HG02943 (cell line): ENCODE results near the gene OR4D11.
"Not testable (repeated sequence)": the region's sequence is repeated elsewhere in the genome, so short reads cannot be mapped to it uniquely, and the experiment has no call there.

Source experiments
- ATAC-seq: cut with Tn5 transposase; IDR thresholded peaks from one replicate; pipeline ENCODE4 v1.9.1; 2021; ENCODE audit warnings: mild to moderate bottlenecking, low read depth, moderate library complexity; ENCODE audit not compliant: unreplicated experiment

Gene OR4D11

DNA sequence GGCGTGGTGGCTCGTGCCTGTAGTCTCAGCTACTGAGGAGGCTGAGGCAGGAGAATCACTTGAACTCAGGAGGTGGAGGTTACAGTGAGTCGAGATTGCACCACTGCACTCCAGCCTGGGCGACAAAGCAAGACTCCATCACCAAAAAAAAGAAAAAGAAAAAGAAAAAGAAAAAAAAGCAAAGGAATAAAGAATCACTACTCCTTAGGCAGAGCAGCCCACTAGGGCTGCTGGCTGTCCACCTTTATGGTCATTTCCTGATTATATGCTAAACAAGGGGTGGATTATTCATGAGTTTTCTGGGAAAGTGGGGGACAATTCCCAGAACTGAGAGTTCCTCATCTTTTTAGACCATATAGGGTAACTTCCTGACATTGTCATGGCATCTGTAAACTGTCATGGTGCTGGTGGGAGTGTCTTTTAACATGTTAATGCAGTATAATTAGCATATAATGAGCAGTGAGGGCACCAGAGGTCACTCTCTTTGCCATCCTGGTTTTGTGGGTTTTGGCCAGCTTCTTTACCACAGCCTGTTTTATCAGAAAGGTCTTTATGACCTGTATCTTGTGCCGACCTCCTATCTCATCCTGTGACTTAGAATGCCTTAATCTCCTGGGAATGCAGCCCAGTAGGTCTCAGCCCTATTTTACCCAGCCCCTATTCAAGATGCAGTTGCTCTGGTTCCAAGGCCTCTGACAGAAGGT lies 44.4 kb downstream of the OR4D11 start:
- ATAC-seq, result not testable (repeated sequence)

GRCh38 chr11:59548309-59548656 lies 44.9 kb downstream of the OR4D11 start:
- no peak for ATAC-seq

GRCh38 chr11:59550368-59550841 lies 47.0 kb downstream of the OR4D11 start:
- peak; percentile 90 for ATAC-seq

DNA sequence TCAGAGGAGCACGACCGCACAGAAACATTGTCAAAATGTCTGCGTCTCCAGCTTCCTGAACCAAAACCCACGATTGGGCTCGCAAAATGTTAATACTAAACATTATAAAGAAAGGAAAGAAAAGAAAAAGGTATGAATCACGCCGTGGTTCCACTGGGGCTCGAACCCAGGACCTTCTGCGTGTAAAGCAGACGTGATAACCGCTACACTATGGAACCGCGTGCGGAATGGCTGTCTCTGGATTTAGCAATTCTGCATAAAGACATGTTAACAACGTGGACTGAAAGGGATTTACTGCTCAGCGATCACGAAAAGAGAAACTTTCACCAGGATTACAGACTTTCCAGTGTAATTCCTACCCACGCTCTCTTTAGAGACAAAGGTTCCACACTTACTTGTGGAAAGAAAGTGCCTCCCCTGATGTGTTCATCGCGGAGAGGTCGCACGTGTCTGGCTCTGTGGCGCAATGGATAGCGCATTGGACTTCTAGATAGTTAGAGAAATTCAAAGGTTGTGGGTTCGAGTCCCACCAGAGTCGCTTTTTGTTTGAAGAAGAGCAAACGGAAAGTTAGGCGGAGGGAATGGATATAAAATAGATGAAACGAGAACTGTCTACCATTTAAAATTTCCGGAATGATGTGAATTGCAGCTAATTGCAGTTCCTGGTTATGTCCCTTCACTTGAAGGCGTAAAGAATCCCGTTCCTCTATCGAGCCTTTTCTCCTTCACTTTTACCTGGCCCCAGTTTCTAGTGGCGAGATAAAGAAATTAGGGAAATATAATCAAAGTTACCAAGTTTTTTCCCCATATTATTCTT lies 47.7 kb downstream of the OR4D11 start:
- peak; percentile 36 for ATAC-seq

DNA sequence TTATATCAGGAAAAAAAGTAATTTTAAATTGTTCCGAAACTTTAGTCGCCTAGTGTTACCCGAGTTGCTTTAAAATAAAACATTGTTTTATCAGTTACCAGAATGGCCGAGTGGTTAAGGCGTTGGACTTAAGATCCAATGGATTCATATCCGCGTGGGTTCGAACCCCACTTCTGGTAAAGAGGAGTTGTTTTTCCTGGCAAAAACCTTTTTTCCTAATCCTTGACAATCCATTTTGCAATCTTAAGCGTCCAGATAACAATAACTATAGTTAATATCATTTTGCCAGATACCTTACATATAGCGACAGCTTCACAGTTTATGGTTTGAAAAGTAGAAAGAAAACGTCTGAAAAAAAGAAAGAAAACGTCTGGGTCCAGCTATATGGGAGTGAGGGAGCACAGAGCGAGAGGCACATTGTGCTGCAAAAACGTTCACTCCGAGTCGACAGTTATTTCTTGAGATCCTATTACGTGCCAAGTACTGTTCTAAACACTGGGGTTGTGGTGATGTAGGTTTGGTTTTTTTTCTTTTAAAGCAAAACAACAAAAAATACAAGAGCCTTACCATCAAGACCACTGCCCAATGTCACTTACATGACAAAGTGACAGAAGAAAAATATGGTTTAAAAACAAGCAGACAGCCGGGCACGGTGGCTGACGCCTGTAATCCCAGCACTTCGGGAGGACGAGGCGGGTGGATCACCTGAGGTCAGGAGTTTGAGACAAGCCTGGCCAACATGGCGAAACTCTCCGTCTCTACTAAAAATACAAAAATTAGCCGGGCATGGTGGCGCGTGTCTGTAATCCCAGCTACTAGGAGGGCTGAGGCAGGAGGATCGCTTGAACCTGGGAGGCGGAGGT lies 48.5 kb downstream of the OR4D11 start:
- no peak for ATAC-seq

DNA sequence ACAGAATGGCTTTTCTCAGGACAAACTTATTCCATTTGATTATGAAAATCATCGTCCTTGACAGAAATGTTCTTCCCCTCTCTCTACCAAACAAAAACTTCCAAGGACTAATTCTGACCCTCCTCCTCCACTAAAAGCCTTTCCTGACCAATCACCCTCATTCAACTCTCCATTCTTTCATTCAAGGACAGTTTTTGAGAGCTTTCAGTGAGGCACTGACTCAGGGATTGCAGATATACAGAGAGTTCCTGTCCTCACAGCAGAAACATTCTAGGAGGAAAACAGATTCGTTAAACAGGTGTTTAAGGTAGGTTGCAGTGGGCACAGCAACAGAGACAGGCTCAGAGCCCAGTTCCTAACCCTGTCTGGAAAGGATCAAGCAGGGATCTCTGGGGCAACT lies 49.5 kb downstream of the OR4D11 start:
- ATAC-seq, result no peak

DNA sequence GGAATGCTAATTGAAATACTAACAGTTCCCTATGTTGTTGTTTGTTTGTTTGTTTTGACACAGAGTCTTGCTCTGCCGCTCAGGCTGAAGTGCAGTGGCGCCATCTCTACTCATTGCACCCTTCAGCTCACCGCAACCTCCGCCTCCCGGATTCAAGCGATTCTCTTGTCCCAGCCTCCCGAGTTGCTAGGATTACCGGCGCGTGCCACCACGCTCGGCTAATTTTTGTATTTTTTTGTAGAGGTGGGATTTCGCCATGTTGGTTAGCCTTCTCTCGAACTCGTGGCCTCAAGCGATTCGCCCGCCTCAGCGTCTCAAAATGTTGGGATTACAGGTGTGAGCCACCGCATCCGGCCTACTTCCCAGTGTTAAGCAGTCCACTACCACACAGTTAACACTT lies 49.9 kb downstream of the OR4D11 start:
- no peak for ATAC-seq
